ENCODE measurements around the gene RRP1. TPM values are rescaled to one million over a fixed set of nuclear protein-coding genes. Genes with fewer than 3 reads are reported as not detected.

The RRP1 gene
- total and polyA plus RNA-seq, 9 of the 15 experiments (the other 6 are each of a cell fraction or from before 2014, with no cell fraction given) = 0.89 to 105 (median 51.6) TPM

DNA sequence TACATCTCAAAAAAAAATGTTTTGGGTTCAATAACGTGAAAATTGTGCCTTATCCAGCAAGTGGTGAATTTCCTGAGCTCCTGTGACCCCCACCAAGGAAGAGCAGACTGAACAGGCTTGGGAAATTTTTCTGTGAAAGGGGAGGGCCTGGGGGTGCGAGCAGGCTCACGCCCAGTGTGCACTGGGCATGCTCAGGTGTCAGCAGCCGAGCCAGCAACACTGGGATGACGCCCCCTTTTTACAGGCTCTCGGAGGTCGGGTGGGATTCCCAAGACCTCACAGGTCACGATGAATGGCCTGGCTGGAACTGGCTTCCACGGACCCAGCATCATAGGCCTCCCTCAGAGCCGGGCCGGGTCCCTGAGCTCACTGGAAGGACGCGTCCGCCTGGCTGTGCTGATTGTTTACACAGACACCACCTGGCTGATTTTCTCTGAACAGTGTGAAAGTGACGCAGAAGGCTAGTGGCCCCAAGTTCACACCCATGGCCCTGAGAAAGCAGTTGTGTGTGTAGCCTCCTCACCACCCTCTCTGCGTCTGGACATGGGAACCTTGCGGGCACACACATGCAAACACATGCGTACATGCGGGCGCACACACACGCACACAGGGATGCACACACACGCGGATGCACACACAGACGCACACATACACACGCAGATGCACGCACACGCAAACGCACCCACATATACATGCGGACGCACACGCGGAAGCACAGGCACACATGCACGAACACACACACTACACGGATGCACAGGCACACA is 22.5 kb upstream of the RRP1 start (continued):
- TF ChIP-seq RBM22 (IDR thresholded peaks at IDR 0.05; ENCODE audit: low read depth, low read length, poor library complexity, severe bottlenecking) (peak; percentile 71), POLR2G (IDR thresholded peaks at IDR 0.05; ENCODE audit: low read depth, low read length) (peak; percentile 61; the same call in 1 of the 2 replicates)

DNA sequence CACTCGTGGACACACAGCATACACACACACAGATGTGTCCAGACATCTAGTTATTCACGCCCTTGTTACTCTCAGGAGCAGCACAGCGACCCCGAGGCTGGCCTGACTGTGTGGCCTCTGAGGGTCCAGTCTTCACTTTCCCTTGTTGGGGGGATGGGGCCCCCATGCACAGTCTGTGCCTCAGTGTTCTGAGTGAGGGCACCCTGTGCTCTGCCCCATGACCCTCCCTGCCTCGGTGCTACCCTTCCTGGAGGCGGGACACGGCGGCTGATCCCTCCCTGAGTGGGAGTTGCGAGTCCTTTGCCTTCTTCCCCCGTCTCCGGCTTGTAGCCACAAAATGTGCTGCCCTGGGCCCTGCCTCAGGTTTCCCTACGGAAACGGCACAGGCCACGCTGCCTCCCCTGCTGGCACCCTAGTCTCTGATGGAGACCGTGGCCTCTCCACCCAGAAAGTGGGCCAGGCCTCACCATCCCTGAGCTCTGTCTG is 21.8 kb upstream of the RRP1 start:
- peaks cover 8% of the 10 kb centered on the region for H3K9me1 ChIP-seq (ENCODE audit: control insufficient read depth, insufficient read depth, low read length)
- H3K9ac ChIP-seq (ENCODE audit: insufficient read depth in 1 of 2, low read depth in 2 of 2, low read length in 2 of 2) = peak overlapping the region; percentile 76 to 87
- H4K20me1 ChIP-seq (replicated peaks; ENCODE audit: control insufficient read depth, insufficient read depth, low read length) = no peaks in the 10 kb centered on the region
- H3K36me3 ChIP-seq (ENCODE audit: control insufficient read depth, insufficient read depth, low read length) = peaks cover 18% of the 10 kb centered on the region; the same call in 2 of the 3 replicates
- FAIRE-seq (peak; percentile 6), ATAC-seq (peak; percentile 5), DNase-seq (ENCODE audit: extremely low read depth in 1 of 4, low spot score in 3 of 4) (no peak)
- BruUV-seq (replicated peaks) = no TSS peak
- H3K27ac ChIP-seq (ENCODE audit: extremely low read depth, low read depth, low read length) = peak overlapping the region; percentile 91
- H3K79me2 ChIP-seq (ENCODE audit: control insufficient read depth, insufficient read depth, low read length) = no peaks in the 10 kb centered on the region
- H3K9me3 ChIP-seq (replicated peaks; ENCODE audit: control insufficient read depth, insufficient read depth, low read depth, low read length) = no peaks in the 10 kb centered on the region
- intact Hi-C loops (cut with micrococcal nuclease) (no loop called here), in situ Hi-C loops (cut with MboI) (no loop called here)
- POLR2A ChIA-PET = interaction anchor here (0.6 to 1.6 kb wide), 6 partner anchors 9 to 39 kb away, joined by 3 to 10 read pairs (median 5); partner anchors contain the start of gene RRP1
- no peak overlapping the region for H3K4me3 ChIP-seq
- WGBS (ENCODE audit: insufficient coverage, low coverage, missing lambda C conversion rate) = 64% methylated on average over 15 of the region's 15 CpGs
- H3K27me3 ChIP-seq (ENCODE audit: control insufficient read depth in 2 of 2, insufficient read depth in 2 of 2, low read length in 2 of 2) = no peaks in the 10 kb centered on the region
- H3K4me2 ChIP-seq (ENCODE audit: insufficient read depth, low read length) = peak overlapping the region; percentile 66
- peaks cover 31 to 57% of the 10 kb centered on the region in 2 experiments for H3K4me1 ChIP-seq (replicated peaks in 1 of 2; ENCODE audit: control insufficient read depth in 2 of 2, insufficient read depth in 2 of 2, low read length in 2 of 2)
- H2AFZ ChIP-seq (ENCODE audit: low read depth, low read length) = peak overlapping the region; percentile 94
- CTCF ChIA-PET (ENCODE audit: low intra/inter-chr PET ratio) = no interaction called here
- TF ChIP-seq ELF4 (CRISPR knock-in tag; IDR thresholded peaks at IDR 0.05) (no peak), TFAP4 (CRISPR knock-in tag; IDR thresholded peaks at IDR 0.05; ENCODE audit: borderline replicate concordance) (no peak), ELF1 (tag; IDR thresholded peaks at IDR 0.05) (no peak), ZKSCAN1 (IDR thresholded peaks at IDR 0.05; ENCODE audit: low read depth, low read length) (0 out of 2 replicates have a peak, but pooled peaks have one; percentile 9), THAP7 (CRISPR knock-in tag; IDR thresholded peaks at IDR 0.05) (no peak), ZNF121 (CRISPR knock-in tag; conservative IDR thresholded peaks at IDR 0.05) (0 out of 2 replicates have a peak, but pooled peaks have one; percentile 7), ZNF316 (IDR thresholded peaks at IDR 0.05) (no peak), ZNF76 (CRISPR knock-in tag; IDR thresholded peaks at IDR 0.05; ENCODE audit: borderline replicate concordance) (no peak), PRDM10 (IDR thresholded peaks at IDR 0.05; ENCODE audit: partially characterized antibody) (no peak), POLR2G (IDR thresholded peaks at IDR 0.05; ENCODE audit: low read depth, low read length) (peak; percentile 65)
- TF ChIP-seq, protein P1, sequence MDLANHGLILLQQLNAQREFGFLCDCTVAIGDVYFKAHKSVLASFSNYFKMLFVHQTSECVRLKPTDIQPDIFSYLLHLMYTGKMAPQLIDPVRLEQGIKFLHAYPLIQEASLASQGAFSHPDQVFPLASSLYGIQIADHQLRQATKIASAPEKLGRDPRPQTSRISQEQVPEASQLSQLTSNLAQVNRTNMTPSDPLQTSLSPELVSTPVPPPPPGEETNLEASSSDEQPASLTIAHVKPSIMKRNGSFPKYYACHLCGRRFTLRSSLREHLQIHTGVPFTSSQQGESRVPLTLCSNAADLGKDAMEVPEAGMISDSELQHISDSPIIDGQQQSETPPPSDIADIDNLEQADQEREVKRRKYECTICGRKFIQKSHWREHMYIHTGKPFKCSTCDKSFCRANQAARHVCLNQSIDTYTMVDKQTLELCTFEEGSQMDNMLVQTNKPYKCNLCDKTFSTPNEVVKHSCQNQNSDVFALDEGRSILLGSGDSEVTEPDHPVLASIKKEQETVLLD (IDR thresholded peaks at IDR 0.05) = no peak

Measured in K562 (cell line).